DMS79 treated with DMSO at 0.1 percent for 48 hours (cell line): ENCODE results near the gene FIBCD1.

Experiments used
- DNase-seq: peaks from one replicate; lab custom pipeline; 2025; lab: John Stamatoyannopoulos, UW

The FIBCD1 gene

DNA sequence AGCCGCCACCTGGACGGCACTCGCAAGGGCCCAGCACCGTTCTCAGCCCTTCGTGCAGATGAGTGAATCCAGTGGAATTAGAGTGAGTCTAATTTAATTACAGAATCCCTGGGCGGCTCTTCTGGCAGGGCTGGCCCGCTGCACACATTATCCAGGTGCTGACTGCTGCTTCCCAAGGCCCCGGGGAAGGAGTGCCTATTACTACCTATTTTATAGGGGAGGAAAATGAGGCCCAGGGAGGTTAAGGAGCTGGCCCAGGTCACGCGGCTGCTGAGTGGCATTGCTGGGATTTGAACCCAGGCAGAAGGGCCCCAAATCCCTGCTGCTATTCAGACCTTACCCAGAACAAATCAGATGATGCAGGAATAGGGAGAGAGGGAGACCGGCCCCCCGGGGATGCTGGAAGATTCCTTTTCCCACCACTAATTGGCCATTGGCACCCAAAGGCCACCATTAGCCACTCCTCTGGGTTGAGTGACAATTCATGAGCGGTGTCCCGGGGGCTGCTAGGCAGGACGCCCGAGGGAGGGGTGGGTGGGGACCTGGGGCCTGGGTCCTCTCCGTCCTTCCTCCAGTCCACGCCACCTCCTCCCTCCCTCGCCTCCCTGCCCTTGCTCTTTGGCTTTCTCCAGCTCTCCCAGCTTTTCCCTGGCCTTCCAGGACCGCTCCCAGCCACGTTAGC is 32.2 kb downstream of the FIBCD1 start:
- no peak for DNase-seq

DNA sequence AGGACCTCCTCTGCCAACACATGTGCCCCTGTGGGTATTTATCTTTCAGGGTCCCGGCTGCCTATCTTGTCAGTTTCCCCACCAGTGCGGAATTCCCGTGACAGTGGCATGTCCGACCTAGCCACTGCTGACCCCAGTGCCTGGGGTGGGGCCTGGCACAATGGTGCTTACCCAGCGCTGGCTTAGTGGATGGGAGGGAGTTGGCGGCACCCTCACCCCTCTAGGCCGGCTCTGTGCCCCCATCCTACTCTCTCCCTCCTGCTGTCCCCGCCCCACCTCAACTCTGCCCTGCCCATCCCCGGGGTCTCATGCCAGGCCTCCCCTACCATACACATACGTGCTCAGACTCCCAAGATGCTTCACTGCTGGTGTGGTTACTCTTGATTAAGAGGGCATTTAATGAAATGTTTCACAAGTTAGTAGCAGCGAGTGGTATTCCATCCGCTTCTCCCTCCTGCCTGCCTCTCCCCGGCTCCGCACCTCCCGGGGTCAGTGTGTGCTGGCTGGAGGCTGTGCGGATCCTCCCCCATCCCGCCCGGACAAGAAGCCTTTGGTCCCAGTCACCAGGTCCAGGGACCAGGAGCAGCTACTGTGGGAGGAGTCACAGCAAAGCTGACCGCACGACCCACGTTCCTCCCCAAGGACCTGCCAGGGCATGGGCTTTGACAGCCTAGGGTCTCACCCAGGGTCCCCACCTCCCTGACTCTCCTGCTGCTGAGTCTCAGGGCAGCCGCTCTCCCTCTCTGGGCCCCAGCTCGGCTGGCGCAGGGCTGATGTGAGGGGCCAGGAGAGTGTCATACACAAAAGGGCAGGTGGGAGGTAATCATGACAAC is 32.9 kb downstream of the FIBCD1 start:
- DNase-seq, result no peak

DNA sequence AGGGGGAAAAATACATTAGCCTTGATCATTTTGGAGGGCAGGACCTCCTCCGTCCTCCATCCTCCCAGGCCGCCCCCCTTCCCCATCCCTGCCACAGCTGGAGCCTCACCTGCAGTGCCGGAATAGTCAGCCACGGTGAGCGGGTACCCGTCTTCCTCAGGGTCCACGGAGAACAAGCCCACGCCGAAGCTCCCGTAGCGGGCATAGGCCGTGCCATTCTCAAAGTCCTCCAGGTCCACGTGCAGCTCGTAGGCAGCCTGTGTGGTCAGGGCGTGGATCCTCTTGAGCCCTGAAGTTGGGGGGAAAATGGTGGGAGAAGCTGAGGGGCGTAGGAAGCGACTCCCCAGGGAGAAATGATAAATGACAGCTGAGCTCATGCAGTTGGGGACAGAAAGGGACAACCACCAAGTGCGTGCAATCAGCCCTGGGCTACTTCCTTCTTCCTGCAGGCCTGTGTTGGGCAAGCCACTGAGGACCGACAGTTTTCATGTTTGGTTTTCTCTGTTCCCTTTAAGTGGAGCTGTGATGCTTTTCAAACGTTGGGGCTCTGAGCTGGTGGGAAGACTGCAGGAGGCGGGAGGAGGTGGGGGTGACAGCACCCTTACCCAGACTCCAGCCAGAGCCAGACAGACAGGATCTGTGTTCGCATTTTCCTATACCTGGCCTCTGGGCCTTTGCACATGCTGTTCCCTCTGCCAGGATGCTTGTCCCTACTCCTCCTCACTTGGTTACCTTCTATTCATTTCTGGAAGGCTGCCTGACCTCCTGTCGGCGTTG is 33.7 kb downstream of the FIBCD1 start:
- DNase-seq, result no peak

DNA sequence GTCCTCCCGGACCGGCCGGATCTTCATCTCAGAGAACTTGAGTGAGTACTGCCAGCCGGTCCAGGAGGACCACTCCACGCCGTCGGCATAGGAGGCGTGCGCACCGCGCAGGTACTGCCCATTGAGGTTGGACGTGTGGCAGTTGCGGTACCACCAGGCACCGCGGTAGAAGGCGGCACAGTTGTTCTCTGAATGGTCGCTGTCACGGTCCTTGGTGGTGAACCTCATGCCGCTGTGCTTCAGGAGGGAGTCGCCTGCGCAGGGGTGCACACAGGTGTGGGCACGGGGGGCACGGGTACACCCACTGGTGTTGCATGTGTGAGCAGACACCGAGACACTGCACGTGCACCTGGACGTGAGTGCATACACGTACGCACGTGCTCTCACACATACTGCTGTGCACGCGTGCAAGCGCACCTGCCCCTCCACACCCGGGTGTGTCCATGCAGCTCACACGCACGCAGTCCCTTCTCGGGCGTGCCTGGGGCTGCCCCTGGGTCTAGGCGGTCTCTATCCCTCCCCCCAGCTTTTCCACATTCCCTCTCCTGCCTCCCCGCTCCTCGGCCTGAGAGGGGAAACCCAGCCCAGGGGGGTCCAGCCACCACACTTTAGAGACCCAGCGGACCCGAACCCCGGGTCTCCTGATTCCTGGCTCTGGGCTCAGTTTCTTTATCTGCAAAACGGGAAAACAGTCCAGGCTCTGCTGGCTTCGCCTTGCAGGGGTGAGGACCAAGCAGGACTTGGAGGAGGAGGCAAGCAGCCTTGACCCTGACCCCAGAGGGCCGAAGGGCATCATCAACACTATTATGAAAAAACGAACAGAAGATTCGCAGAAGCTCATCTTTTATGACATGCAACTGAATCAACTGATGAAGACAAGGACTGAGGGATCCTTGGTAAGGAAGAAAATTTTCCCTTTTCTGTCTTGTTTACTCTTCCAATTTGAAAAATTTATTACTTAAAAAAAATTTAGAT is 34.7 kb downstream of the FIBCD1 start:
- no peak for DNase-seq

DNA sequence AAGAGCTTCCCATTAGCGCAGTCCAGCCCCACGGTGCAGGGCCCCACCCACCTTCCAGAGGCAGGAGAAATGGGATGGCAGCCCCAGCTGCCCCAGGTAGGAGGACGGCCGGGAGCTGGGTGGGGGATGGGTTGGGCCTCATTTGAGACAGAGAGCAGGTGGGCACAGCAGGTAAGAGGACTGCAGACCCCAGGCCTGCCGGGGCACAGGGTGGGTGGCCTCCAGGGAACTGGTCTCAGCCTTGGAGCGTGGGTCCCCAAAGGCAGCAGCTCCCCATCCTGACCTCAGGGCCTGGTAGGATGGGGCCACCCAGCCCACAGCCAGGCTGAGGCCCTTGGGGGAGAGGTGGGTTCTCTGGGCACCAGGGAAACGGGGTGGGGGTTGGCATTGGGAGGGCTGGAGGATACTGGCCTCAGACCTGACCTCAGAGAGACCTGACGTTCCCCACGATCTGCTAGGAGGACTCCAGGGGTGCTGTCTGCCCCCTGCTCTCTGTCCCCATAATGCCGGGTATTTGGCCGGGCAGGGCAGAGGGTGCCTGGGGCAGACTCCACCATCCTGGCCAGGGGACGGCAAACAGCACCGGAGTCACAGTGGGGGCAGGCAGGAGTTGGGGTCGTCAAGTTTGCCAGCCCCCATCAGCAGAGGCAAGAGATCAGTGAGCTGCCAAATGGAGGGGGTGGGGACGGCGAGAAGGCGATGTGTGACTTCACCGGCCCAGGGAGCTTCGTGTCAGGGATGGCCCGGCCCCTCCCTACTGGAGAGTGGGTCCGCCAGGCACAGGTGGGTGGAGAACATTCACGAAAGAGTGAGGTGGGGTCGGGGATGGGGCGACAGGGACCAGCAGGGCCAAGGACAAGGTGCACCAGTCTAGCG is 35.6 kb downstream of the FIBCD1 start:
- DNase-seq, result no peak

DNA sequence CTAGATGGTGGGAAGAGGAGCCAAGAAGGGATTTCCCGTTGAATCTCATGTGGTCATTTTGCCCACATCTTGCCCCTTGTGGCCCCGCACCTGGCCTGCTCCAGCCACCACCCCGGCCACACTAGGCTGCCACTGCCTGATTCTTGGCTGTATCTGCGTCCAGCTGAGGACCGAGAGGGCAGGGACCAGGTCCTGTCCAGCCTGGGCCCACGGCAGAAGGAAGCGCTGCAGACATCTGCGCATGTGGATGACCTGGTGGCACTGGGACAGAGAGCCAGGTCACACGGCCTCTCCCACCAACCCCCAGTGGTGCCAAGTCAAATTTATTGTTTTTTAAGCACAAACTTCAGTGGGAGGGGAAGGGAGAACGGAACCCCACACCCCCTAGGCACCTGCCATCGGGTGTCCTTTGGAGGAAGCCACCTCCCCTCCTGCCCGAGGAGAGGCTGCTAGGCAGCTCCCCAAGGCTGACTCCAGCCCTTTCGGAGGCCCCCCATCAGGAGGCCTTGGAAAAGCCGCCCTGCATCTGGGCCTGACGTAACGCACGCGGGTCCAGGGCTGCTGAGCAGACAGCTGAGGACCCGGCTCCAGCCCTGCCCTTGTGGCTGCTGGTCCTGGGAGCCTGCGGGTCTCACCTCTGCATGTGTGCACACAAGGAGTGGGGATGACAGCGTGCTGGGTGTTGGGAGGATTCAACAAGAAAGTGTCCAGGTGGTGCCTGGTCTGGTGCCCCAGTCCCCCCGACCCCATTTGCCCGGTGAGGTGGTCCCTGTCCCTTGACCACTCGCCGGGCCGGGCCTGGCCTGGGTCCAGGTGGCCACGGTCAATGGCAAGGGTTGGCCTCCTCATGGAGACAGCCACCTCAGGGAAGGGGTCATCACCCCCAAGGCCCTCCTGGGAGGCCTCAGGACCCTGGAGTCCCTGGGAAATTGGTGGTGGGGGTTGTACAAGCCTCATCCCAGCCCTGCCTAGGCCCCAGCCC is 36.6 kb downstream of the FIBCD1 start:
- DNase-seq, result no peak

DNA sequence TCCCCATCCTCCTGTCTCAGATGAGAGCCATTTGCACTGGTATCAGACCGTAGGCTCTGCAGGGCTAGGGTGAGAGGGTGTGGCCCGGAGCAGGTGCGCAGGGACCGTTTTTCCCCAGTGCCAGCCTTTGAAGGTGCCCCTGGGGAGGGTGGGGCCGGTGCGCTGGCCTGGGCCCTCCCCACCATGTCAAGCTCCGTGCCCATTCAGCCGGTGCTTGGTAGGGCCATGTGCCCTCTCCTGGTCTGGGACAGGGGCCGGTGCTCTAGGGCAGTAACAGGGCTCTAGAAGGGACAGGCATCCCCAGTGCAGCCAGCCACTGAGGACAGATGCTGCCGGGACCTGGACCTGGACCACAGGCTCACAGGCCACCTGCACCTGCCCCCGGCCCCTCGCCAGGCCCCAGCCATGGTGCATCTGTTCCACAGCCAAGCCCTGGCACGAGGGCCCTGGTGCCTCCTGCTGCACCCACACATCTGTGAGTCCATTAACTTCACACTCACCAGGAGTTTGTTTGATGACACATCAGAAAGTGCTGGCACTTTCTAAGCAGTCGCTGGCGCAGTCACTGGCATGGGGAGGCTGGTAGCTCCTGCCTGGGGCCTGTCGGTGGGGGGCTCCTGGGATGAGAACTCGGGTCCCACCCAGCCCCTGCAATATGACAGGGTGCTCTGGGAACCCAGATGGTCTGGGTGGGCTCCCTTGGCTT is 37.4 kb downstream of the FIBCD1 start:
- no peak for DNase-seq

DNA sequence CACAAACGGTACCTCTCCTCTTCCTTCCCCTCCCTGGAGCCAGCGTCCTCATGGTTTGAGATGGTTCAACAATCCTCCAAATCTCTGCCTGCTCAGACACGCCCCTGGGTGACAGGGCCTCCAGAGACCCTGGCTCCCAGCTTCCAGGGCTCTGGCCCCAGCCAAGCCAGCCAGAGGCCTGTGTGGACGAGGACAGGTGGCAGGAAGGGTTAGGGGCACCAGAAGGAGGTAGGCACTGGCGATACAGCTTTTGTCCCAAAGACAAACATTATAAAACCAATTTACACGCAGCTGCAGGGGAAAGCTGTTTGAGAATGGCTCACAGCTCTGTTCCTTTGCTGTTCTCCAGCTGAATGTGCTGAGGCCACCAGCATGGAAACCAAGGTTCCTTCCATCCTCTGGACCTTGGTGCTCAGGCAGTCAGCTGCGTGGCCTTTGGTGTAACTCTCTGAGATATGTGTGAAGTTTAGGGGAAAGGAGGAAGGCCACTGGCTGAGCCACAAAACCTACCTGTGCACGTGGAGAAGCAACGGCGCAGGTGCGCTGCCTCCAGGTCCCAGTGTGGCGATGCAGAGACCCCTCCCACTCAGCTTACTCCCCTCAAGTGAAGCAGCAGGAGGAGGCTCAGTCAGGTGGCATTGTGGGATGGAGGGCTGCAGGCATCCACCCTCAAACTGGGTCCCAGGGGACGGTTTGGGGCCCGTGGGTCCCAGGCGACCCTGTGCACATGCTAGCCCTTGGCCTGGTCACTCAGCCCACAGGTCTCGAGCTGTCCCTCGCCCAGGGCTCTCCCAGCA is 38.1 kb downstream of the FIBCD1 start:
- DNase-seq, result no peak

DNA sequence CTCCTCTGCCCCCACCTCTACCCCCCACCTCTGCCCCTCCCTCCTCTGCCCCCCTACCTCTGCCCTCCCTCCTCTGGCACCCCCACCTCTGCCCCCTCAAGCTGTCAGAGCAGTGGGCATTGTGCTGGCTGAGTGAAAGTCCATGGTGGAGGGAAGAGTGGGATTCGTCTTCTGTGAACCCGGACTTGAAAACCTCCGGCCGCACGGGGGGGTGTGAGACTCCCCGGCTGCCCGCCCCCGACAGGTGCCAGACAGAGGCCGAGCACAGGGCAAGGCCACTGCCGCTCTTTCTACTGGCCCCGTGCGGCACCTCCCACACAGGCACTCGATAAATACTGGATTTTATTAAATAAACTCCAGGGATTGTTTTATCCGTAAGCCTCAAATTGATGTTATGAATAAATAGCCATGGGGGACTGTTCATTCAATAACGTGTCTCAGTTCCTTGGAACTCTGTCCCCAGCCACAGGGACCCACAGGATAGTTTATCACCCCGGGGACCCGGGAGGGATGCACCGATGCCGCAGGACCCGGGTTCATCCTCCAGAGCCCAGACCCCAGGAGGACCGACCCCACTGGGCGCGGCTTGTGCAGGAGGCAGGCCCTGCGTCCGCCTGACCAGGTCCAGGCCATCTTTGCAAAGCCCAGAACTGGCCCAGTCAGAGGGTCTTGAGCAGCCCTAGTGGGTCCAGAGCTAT is 39.8 kb downstream of the FIBCD1 start:
- DNase-seq, result no peak

DNA sequence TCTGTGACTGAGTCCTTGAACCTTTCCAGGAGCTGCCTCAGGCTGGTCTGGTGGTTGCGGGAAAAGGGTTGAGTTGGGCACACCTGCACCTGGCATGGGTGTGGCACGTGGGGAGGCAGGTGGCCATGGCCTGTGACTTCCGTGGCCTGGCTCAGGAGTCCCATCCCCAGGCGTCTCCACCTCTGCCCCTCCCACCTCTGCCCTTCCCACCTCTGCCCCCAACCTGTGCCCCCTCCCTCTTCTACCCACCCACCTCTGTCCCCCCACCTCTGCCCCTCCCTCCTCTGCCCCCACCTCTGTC is 40.5 kb downstream of the FIBCD1 start:
- no peak for DNase-seq

DNA sequence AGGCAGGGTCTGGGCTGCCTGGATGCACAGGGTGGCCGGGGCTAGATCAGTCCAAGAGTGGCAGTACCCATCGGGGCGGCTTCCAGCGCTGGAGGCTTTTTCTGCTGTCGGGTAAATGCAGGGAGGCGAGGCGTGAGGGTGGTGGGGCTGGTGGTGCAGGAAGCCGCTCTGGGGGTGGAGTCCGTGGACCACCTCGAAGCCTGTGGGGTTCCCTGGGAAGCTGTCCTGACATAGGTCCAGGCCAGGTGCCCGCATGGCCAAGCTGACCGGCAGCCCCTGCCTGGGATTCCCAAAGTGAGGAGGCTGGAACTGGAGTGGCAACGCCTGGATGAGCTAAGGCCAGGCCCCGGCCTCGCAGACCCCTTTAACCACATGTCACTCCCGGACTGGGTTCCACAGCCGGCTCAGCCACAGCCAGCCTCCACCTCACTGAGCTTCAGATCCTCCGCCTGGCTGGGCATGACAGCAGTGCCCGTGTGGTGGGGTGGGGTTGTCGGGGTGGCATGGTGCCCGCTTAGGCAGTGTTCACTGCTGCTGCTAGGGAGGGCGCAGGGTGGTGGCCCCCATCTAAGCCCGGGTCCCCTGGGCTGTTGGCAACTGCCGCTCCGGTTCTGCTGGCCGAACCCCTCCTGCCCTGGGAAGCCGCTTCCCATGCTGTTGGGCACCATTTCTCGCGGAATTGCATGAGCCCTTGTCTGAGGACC is 41.0 kb downstream of the FIBCD1 start:
- peak; percentile 38 for DNase-seq

DNA sequence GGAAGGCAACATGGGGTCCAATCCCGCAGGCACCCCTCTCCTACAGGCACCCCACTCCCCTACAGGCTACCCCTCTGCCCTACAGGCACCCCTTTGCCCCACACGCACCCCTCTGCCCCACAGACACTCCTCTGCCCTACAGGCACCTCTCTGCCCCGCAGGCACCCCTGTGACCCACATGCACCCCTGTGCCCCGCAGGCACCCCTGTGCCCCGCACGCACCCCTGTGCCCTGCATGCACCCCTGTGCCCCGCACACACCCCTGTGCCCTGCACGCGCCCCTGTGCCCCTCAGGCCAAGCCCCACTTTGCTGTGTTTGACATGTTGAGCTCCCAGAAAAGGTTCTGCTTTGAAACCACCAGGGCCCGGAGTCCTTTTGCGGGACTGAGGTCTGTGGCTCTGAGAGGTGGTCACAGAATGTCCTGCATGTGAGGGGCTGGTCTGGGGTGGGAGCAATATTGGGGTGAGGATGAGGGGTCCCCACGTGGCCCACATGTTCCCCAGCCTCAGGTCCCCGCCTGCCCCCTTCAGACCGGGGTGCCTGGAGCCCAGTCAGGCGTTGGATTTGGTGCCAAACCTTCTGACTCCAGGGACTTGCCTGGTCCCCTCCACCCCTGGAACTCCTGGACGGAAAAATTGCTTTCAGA is 41.8 kb downstream of the FIBCD1 start:
- no peak for DNase-seq

DNA sequence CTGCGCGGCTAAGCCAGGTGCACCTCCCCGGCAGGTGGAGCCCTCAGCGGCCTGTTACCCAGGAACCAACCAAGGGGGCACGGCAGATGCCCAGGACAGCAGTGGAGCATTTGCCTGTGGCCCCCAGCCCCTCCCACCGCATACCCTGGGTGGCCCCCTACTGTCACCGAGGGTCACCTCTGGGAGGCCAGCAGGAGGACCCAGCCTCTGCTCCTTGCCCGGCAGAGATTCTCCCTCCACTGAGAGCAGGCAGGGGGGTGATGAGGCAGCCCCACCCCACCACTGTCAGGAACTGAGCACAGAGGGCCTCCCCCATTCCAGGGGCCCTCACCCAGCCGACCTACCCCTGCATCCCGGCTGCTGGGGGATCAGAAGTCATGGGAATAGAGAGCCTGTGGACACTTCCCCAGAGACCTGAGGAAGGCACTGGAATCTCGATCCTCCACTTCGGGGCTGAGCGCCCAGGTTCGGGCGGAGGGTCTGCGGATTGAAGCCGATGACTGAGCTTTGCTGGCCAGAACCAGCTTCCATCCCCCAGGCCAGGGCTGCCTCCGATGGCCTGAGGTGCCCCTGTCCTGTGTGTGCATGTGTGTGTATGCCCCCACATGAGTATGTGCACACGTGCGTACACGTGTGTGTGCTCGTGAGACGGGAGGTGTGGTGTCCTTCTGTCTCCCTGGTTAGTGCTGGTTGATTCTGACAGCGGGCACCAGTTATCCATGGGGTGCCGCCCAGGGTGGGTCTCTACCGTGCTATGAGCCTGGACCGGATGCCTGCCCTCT is 42.6 kb downstream of the FIBCD1 start, which contains the start of gene QRFP:
TSS of gene QRFP (minus strand) at position 580 of the 782 bp plus-strand sequence. CDS start 2,974 bp downstream, outside the sequence.
- DNase-seq, result no peak

DNA sequence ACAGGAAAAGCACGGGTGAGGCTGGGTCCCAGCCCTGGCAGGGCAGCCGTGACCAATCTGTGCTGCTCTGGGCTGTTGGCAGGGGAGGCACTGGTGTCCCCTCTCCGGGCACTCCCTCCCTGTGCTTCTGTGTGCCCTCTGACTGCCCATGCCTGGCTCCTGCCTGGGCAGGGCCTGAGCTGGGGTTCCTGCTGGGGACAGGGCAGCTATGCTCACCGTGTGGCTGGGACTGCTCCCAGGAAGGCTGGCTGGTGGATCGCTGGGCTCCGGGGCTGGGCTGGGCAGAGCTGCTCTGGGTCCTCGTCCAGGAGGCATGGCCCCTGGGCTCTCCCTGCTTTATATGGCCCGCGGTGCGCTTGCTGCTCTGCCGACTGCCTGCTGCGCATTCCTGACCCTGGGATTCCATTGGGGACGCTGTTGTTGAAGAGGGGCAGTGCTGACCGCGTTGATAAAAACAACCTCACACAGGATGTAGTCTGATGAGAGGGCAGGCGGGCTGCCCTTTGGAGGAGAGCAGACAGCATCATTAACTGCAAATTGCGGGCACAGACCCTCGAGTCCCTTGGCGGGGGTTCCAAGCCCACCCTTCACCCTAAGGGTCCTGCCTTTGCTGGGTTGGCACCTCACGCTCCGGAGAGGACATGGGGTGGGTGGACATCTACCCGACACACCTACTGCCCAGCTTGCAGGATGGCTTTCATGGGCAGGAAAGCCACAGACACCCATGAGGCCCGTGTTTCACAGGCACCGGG is 43.4 kb downstream of the FIBCD1 start:
- DNase-seq, result no peak

DNA sequence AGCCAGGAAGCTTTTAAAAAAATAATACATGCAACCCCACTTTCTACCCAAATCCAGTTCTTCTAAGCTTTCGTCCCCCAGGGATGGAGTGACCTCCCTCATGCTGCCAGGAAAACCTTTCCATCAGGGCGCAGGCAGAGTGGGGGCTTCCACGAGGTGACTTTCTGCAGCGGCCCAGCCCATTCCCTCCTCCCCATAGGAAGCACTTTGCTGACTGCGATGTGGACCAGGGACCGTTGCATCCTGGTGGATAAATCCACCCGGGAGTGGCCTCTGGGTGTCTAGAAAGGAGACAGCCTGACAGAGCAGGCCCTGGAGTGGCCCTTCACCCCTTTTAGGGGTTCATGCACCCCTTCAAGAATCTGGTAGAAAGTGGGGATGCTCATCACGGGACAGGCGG is 44.0 kb downstream of the FIBCD1 start:
- DNase-seq, result no peak
